Hematopoietic multipotent progenitor cell treated with erythropoietin and hydrocortisone succinate and interleukin-3 and kit ligand, for 15 days (in vitro differentiated cells): ENCODE measurements around the gene CHST8.
"Not testable (repeated sequence)": the region's sequence is repeated elsewhere in the genome, so short reads cannot be mapped to it uniquely, and the experiment has no call there.

Experiments used
- DNase-seq: peaks from one replicate; pipeline ENCODE4 v3.0.0-alpha.2; 2015; ENCODE audit warnings: low spot score

Gene CHST8

DNA sequence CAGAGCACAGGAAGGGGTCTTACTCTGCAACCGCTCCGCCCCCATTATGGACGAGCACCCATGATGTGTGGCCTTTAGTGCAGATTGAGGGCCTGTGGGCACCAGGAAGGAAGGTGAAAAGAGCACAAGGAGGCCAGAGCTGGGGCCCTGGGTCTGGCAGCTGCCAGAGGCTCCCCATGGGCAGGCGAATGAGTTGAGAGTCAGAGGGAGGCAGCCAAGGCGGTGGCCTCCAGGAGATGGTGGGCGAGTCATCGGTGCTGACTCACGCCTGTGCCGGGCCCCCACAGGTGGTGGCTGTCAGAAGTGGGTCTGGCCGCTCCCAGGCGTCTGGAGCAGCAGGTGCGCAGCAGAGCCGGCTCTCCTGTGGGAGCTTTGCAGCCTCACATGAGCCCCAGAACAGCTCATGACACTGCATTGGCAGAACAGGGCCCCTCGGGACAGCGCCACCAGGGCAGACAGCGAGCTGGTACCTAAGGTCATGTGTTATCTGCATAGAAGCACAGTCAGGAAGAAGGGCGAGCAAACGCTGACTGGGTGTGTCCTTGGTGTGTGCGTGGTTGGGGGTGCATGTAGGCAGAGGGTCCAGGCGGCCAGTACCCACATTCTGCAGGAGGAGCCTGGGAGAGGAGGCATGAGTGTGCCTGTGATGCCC is 68.8 kb downstream of the CHST8 start:
- no peak for DNase-seq

DNA sequence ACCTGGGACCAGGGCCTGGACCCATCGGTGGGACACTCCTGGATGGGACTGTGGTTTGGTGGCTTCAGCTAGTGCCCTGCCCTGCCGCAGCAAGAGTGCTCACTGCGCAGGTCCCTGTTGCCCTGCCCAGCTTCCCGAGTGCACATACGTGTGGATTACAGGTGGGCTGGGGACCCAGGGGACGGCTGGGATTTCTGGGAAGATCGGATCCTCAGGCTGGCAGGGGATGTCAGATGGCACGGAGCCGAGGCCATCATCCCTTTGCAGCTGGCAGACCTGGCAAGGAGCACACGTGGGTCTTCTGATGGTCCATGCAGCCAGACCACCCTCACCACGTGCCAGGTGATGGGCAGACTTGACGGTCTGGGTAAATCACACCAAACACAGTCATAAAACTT is 69.3 kb downstream of the CHST8 start:
- no peak for DNase-seq

DNA sequence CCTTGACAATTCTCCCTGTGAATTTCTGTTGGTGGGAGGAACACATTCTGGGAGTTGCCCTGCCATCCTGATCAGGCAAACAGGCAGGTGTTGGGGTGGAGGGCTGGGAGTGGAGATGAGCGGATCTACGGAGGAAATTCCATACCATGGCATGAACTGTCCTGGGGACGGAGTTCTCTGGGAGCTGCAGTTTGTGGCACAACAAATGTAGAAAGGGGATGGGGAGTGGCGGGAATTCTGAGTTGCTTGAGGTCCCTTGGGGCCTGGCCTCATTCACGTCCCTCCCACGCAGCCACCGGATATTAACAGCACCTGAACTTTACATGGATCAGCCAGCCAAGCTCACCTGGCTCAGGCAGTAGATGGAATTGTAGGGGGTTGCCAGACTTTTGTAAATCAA is 70.0 kb downstream of the CHST8 start:
- DNase-seq: no peak

DNA sequence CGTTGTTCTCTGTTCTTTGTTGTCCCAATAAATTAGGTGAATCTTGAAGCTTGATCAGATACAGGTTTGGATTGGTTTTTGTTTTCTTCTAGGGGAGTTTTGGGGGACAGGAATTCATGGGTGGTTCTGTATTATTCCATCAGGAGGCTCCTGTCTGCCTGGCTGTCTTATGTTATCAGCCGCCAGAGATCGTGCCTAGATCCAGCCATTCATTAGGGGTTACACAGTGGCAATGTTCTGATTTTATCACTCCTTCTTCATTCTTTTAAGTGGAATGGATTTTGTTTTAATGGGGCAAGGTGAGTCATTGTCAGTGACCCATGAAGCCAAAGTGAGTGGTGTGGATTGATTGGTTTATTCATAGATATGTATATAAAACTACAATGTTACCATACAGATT is 71.9 kb downstream of the CHST8 start:
- no peak for DNase-seq

DNA sequence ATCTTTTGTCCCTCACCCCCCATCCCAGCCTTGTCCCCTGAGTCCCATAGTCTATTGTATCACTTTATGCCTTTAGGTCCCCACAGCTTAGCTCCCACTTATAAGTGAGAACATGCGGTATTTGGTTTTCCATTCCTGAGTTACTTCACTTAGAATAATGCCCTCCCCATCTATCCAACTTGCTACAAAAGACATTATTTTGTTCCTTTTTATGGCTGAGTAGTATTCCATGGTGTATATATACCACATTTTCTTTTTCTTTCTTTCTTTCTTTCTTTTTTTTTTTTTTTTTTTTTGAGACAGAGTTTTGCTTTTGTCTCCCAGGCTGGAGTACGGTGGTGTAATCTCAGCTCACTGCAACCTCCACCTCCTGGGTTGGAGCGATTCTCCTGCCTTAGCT is 73.8 kb downstream of the CHST8 start:
- not testable (repeated sequence) for DNase-seq

DNA sequence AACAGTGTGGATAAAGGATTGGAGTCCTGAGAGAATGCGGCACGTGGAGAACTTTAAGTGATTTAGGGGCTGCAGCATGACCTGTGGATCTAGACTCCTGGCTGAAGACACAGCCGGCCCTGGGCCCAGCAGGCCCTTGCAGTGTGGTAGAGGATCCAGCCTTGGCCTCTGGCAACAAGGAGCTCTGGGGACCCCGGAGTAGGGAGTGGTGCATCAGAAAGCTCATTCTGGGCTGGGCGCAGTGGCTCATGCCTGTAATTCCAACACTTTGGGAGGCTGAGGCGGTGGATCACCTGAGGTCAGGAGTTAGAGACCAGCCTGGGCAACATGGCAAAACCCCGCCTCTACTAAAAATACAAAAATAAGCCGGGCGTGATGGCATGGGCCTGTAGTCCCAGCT is 76.0 kb downstream of the CHST8 start:
- DNase-seq: no peak

DNA sequence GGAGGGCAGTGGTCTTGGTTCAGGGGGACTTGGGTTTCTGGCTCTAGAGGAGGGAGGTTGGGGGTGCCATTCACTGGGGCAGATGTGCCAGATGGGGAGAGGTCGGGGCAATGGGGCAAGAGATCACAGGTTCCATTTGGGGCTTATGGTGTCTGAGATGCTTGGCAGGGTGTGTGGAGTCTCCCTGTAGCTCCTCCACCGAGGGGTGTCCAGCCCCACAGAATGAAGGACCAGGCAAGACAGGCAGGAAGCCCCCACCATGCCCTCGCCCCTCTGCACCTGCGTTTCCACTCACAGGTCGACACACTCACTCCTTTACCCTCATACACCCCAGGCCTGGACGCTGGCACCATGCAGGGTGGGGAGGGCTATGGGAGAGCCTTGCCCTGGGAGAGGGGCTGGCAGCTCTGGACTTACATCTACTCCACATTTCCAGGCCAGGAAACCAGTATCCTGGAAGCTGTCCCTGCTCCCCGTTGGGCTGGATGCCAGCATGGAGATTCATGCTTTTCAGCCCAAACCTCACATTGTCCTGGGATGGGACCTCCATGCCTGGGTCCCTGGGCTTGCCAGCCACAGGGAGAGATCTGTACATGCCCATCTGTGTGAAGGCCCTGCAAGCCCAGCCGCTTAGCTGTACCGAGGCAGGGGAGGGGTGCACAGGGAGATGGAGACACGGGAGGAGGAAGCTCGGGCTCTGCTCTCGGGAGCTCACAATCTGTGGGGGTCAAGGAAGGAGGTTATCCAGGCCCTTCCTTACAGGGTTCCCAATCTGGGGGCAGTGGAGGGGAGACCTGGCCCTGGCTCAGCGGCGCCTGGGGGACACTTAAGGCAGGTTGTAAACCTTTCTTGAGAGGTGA is 77.1 kb downstream of the CHST8 start:
- no peak for DNase-seq

DNA sequence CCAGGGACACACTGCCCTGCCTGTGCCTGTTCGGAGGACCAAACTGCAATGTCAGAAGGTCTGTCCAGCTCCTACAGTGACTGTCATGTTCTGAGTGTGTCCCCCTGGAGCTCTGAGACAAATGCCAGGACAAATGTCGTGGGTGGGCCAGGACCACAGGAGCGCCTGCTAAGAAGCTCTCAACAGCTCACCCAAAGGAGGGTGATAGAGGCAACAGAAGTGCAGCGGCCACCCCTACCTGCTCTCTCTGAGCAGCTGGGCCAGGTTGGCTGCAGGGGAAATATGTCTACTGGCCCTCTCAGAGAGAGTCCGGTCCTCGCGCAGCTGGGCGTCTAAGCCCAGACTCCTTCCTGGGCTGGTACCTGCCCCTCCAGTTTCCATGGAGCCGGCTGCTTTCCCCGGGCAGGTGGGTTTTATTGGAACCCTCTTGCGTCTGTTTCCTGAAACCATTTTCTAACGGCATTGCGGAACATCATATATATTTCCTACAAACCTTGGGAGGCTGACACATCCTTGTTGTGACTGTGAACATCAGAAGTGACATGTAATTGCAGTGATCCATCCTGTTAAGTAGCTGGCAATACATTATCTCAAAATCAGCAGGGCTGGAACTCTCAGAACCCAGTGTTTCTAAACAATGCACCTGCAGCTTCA is 78.1 kb downstream of the CHST8 start:
- DNase-seq: no peak

DNA sequence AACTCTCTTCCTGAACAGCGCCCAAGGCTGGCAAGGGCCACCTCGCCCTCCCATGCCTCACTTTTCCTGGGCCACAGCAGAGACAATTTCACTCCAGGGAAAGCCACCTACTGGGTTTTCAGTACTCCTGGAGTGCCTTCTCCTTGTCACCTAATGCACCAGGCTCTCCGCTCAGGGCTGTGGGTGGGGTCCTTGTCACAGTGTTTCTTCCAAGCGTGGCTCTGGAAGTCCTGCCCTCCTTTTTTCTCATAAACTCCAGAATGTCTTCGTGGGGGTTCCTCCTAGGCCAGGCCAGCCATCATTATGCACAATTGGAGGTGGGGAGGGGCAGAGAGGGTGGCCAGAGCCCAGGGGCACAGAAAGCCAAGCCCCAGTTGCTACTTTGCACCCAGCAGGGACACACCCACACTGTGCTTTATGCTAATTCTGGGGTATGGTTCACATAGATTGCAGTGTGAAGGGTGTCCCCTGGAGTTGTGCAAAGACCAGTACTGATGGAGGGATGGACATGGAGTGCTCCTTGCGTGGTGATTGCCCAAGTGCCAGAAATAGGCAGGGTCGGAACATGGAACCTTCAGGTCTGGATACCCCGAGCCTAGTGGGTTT is 78.8 kb downstream of the CHST8 start:
- DNase-seq: no peak

DNA sequence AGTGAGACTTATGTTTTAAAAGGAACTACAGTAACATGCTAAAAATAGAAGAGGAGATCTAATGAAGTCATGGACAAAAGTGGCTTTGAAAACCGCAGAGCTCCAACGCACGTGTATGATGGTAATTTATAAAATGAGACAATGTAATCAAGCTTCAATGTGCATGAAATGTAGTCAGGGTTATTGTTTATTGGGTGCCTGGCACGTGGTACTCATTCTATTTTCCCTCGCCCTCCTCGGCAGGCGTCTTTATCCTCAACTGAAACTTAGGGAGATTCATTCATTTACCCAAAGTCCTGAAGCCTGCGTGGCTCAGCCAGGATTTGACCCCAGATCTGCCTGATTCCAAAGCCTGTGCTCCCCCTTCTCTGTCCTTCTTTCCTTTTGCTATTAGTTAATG is 79.8 kb downstream of the CHST8 start:
- DNase-seq: no peak

DNA sequence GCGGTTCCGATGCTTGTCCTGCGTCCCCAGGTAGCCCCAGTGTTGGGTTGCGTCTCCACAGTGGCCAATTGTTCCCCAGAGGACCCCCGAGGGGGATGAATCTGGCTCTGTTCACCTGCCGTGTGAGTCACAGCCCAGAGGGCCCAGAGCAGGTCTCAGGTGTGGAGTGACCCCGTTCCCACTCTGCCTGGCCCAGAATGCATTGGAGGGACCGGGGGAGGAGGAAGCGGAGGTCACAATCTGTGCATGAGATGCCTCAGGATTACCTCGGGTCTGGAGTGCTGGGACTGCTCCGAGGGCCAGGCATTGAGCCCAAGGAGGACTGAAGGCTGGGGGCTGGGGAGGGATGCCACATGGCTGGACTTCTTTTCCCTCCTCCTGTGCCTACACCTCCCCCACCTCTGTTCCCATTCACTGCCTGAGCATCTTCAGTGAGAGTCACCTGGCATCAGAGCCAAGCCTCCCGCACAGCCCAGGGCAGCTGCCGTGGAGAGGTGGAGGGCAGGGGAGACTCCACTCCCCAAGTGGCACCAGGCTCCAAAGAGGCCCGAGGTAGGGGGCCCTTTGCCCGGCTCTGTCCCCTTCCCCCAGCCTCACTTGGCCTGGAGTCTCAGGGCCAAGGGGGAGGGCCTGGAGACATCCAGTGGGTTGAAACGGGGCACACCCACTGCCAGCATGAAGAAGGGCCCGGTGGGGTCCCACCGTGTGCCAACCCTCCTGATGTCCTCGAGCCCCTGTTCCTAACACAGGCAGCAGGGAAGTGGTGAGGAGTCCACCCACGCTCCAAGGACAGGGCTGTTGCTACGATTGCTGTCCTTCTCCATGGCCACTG is 81.1 kb downstream of the CHST8 start:
- no peak for DNase-seq

DNA sequence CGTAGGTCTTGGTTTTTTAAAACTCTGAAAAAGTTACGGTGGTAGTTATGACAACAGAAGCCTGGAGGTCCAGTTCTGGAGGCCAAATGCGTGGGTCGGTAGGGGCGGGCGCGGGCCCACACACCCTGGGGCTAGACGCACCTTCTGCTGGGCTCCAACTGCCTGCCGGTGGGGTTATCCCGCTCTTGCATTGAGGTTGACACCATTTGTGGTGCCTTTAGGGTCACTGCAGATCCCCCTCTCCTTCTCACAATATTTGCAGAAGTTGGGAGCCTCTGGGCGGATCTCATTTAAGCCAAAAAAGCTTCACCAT is 81.6 kb downstream of the CHST8 start:
- DNase-seq: no peak

DNA sequence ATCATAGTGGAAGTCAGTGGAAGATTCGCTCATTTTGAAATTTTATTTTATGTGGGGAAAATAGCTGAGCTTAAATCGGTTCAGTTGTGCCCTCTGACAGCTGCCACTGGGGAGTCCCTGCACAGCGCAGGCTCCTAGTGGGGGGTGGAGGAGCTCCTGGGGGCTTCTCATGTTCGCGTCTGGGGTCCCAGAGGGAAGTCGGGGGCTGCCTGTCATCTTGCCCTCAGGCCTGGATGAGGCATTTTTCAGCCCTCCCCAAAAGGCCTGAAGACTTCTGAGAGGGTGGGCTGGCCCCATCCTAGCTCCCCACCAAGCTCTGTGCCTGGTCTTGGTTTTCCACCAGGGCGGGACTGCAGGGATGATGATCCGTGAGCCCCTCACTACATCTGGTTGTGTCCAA is 82.1 kb downstream of the CHST8 start:
- no peak for DNase-seq

DNA sequence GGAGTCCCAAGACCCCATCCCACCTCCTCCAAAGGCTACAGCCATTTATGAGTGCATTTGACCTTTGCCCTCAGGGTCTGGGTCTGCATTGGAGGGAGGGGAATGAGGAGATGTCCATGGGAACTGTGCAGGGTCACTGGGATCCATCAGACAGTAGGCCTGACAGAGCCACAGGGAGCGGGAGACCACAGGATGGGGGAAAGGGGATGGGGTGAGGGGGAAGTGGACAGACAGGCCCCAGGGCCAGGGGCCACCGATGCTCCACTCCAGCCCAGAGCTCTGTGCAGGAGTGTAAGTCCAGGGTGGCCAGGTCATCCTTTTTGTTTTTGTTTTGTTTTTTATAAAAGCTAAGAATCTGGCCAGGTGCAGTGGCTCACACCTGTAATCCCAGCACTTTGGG is 82.5 kb downstream of the CHST8 start:
- no peak for DNase-seq

DNA sequence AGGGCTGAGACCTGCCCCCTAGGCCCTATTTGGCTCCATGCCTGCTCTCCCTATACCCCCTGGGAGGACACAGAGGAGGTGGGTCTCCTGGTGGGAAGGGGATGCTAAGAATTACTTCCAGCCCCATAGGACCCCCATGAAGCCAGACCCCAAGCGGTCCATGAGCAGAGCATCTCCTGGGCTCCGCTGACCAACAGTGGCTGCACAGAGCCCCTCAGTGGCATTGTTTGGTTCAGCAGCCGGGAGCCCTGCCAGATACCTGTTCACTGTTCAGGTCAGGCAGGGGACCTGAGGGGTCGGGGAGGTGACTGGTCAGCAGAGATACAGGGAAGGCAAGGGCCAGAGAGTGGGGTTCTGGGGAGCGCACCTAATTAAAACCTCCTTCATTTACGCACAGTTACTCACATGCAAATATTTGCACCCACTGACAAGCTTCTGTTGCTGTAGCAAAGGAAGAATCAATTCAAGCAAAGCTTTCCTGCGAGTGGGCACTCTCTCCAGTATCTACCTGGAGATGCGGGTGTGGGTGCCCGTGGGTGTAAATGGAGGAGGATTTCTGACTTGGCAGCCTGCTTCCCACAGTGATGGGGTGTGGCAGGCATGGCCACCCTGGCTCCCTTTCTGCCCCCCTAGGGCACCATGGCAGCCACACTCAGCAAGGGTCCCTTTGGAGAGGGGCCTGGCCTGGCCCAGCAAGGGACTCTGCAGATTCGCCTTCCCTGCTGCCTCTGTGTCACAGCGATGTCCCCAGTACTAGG is 83.5 kb downstream of the CHST8 start:
- DNase-seq: no peak

DNA sequence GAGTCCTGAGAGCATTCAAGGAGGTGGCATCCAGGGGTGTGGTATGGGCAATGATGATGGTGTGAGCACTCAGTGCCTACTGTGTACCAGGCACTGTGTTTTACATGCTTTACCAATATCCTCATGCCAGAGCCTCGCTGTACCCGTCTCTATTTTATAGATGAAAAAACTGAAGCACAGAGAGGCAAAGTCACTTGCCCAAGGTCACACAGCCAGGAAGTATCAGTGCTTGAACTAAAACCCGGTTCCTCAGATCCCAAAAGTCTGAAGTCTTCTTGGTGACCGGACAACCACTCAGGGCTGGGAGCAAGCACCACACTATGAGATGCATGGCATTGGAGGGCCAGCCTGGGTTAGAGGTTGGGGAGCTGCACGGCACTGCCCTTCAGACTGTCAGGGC is 84.1 kb downstream of the CHST8 start:
- no peak for DNase-seq

DNA sequence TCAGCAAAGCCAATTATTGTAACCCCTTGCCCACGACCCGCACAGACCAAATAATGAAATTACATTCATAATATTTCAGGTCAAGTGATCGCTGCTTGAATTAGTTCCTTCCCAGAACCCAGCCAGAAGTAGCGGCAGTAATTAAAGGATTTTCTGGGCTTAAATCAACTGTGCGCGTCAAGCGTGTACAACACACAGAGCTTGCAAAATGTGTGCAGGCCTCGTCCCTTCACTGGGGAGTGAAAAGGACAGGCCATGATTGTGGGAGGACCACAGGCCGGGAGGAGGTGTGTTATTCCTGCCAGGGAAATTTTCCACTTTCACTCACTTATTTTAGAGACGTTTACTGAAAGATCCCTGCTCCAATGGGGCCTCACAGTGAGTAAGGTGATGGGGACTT is 84.9 kb downstream of the CHST8 start:
- no peak for DNase-seq

DNA sequence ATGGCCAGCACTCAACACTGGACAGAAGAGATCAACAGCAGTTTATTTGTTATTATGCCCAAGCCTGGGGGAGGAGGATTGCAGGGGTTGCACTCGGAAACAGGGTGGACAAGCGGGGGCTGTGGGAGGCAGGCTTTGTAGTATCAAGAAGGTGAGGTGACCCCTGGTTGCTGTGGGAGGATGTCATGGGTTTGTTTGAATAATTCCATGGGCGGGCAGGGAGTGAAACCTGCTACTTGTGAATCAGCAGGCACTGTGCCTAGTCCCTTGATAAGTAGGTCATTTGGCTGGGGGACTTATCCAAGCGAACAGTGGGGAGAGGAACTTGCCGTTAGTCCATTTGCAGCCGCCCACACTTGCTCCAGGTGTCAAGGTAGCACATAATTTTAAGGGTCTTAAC is 90.5 kb downstream of the CHST8 start:
- DNase-seq: no peak

DNA sequence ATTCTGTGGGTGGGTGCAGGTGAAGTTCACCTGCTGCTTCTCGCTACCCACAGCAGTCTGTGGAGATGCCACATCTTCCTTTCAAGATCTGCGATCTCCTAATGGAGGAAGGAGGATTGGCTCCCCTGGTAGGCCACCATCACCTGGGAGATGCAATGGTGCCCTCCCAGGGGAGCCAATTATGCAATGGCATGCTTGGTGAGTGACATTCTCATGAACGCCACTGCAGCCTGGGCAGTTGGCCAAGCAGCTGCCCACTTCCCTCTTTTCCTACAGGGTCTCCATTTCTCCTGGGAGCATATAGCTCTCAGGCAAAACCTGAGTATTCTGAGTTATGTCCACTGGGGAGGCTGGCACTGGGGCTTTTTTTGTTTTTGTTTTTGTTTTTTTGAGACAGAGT is 91.4 kb downstream of the CHST8 start:
- no peak for DNase-seq

DNA sequence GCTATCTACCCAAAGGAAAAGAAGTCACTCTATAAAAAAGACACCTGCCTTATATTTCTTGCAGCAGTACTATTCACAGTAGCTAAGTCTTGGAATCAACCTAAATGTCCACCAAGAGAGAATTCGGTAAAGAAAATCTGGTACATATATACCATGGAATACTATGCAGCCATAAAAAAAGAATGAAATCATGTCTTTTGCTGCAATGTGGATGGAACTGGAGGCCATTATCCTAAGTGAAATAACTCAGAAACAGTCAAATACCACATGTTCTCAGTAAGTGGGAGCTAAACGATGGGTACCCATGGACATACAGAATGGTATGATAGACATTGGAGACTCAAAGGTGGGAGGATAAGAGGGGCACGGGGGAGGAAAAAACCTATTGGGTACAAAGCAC is 92.4 kb downstream of the CHST8 start:
- no peak for DNase-seq

DNA sequence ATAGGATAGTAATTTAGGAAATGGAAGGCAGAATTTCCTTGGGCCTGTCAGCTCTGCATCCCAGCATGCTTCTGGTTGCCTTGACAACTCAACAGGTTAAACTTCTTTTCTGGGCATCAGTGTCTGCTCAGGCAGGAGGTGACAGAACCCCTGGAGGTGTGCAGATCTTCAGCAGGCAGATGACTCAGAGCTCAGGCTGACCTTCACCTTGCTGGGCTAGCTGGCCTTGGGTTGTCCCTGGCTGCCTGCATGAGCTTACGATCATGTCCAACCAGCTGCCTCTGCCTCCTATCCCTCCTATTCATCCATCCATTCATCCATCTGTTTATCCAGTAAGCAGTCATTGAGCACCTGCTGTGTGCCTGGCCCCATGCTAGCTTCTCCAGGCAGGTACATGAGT is 93.7 kb downstream of the CHST8 start:
- DNase-seq: no peak
